ENCODE results near the gene NPDC1.
A peak's percentile ranks its signal among the peaks of the same experiment; 100 is the strongest.
"Not testable (repeated sequence)": the region's sequence is repeated elsewhere in the genome, so short reads cannot be mapped to it uniquely, and the experiment has no call there.

NPDC1 gene

GRCh38 chr9:137006116-137007003, 39.6 kb downstream of the NPDC1 start:
- H3K4me3 ChIP-seq: no peak overlapping the region
- H3K27ac ChIP-seq: no peak overlapping the region

GRCh38 chr9:137004285-137004684, 41.7 kb downstream of the NPDC1 start:
- H3K27ac ChIP-seq, H3K4me3 ChIP-seq: not testable (repeated sequence)

DNA sequence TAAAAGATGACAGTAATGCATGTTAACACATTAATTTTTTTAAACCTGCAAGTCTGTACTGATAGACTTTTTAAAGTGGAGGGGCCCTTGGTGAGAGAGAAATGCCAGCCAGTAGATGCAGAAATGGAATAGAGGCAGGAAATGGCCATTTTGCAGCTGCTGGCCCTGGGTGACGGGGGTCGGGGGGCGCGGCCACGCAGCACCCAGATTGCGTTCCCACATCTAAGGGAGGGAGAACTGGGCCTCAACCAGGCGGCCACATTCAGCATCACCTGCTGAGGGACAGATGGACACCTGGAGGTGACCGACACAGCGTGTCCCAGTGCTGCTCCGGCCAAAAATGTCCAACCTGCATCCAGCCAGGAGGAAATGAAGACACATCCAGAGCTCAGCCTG, 43.3 kb downstream of the NPDC1 start:
- Histone ChIP-seq H3K27ac (no peak overlapping the region), H3K4me3 (no peak overlapping the region)

DNA sequence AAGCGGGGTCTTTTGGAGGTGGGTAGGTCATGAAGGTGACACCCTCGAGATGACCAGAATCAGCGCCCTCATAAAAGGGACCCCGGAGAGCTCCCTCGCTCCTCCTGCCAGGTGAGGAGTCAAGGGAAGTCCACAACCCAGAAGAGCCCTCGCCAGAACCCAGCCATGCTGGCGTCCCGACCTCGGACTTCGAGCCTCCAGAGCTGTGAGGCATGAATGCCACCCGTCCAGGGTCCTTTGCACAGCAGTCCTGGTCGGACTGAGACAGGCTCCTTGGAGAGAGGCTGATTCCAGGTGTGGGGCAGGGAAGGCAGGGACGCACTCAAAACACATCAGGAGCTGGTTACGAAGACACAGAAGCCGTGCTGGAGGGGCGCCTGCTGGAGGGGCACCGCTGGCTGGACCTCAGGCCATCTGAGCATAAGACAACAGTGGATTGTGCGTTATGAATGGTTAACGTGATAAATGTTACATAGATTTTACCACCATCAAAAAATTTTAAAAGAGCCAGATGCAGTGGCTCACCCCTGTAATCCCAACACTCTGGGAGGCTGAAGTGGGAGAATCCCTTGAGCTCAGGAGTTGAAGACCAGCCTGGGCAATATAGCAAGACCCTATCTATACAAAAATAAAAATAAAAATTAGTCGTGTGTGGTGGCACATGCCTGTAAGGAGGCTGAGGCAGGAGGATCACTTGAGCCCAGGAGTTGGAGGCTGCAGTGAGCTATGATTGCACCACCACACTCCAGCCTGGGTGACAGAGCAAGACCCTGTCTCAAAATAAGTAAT, 43.9 kb downstream of the NPDC1 start:
- no peak overlapping the region for H3K27ac ChIP-seq
- no peak overlapping the region for H3K4me3 ChIP-seq

DNA sequence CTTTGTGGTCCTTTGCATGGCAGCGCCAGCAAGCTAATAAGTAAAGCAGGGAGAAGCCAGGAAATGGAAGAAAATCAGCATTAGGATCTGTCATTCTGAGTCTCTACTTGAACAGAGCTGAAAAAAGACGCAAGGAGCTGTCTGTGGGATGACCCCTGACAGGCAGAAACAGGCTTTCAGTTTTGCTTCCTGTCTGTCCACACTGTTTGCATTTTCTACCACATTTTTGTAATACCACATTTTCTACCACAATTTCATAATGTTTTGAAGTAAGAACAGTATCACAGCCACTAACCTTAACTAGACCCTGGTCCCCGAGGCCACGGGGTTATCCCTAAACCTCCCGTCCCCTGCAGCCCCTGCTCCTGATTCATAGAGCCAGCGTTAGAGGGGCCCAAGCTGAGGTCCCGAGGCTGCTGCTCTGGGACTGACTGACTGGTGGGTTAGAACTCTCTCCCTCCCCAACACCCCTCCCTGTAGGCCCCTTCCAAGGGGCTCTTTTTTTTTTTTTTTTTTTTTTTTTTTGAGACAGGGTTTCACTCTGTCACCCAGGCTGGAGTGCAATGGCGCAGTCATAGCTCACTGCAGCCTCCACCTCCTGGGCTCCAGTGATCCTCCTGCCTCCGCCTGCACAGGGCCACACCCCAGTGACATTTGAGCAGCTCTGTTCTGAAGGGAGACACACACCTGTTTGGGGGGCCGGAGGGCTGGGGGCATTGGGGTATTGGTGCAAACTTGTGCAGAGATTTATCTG, 45.6 kb downstream of the NPDC1 start:
- H3K27ac ChIP-seq: peak overlapping the region in 12 of 21 experiments; percentile 0 to 75 (median 42)
- H3K4me3 ChIP-seq: no peak overlapping the region

DNA sequence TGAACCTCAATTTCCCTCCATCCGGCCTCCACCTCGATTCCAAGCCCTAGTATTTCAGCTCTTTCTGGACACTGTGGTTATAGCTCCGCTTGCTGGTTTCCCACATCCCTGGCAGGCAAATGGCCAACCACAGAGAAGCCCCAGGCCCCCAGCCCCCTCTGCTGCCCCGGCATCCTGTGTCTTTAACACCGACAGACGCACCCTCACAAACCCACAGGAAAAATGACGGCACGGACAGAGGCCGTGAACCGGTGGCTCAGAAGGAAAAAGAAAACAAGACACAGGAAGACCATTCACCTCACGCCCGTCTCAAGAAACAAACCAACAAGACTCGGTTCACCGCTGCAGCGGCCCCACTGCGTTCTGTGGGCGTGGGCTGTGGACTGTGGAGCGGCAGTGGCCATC, 48.1 kb downstream of the NPDC1 start:
- no peak overlapping the region for H3K4me3 ChIP-seq
- H3K27ac ChIP-seq: peak overlapping the region in 6 of 21 experiments; percentile 2 to 85 (median 63)

DNA sequence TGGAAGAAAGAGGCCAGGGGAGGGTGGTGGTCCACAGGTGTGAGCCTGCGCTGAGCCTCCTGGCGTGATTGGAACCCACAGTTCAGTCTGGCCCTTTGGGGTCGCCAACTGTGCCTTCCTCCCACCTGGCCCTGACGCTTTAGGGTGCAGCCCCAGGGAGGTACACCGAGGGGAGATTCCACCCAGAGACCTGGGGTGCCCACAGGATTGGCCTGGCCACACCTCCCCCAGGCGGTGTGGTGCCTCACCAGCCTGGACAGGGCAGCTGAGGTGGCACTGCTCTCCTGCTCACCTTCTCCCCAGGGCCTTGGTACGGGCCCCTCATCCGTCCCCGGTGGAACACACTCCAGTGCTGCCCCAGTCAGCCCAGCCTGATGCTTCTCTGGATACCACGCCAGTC, 48.6 kb downstream of the NPDC1 start:
- Histone ChIP-seq H3K4me3 (no peak overlapping the region), H3K27ac (peak overlapping the region in 13 of 21 experiments; percentile 2 to 85 (median 48))

DNA sequence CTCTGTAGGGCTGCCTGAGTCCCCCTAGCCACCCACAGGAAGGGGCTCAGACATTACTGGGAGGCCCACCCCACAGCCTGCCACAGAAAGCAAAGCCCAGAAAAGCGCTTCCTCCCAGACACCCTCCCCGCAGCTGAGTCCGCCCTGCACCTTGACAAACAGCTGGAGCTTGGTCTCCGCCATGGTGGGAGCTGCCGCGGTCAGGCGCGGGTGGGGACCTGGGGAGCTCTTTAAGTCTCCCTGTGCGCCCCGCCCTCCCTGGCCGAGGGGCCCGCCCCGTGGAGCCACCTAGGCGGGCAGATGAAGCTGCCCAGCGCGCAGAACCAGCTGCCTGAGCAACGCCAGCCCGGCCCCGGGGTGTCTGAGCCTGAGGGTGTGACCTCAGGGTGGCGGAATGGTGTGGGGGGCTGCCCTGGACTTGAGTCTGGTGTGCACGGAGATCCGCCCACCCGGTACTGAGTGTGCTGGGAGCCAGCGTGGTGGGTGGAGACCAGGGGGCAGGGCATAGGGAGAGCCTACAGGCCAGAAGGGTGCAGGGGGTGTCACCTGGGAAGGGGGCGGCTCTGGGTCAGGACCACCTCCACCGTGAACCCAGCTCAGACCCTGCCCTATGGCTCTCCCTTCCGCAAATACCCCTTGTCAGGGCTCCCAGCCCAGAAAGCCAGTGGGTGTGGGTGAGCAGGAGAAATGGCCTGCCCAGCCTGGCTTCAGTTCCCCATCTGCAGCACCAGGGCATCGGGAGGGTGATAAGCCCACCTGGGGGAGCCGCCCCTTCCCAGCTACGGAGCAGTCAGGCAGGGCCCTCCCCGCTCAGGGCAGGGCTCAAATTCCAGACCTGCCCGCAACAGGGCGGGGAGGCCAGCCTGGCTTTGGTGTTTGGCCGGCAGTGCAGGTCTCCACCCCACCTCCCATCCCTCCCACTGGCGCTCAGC, 49.4 kb downstream of the NPDC1 start, which contains the start of gene CLIC3:
Gene CLIC3 (minus strand): TSS at position 208 of the 932 bp plus-strand sequence. CDS start 25 bp downstream, at position 183.
- peak within 1 kb of the TSS; percentile 4 to 52 (median 22) for H3K4me3 ChIP-seq
- H3K27ac ChIP-seq: peak within 1 kb of the TSS in 19 of 21 experiments; percentile 10 to 85 (median 60)

DNA sequence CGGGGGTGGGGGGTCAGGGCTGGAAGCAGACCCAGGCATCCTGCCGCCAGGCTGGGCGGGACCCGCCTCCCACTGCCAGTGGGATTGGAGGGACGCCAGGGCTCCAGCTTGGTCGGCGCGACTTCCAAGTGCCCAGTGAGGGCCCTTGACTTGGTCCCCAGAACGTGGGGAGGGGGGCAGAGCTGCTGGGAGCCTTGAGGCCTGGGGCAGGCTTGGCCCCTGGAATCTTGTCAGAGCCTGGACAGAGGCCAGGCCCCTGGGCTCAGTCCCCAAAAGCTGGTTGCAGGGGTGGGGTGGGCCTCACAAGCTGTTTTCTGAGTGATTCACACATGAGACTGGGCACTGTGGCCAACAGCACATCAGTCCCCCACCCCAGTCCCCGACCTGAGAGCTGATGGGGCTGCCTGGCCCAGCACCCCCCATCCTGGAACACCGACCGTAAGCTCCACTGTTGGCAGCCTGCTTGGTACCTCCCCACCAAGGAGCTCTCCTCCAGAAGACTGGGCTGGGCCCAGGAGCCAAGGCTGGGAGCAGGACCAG, 50.1 kb downstream of the NPDC1 start:
- Histone ChIP-seq H3K27ac (peak overlapping the region in 18 of 21 experiments; percentile 10 to 85 (median 60)), H3K4me3 (peak overlapping the region; percentile 4 to 52 (median 22))

DNA sequence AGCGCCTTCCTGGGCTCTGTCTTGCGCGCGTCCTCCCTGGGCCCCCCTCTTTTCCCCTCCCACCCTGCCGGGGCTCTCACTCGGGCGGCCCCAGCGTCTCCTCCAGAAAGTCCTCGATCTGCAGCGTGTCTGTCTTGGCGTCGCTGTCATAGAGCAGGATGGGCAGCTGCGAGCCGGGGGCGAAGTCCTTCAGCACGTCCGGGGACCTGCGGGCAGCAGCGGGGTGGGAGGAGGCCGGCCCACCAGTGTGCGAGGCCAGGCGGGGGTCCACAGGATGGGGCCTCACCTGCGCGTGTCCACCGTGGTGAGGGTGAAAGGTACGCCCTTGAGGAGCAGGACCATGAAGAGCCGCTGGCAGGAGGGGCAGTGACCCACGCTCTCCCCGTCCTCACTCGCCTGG, 50.6 kb downstream of the NPDC1 start:
- Histone ChIP-seq H3K27ac (peak overlapping the region in 16 of 21 experiments; percentile 9 to 85 (median 60)), H3K4me3 (peak overlapping the region in 6 of 7 experiments; percentile 1 to 52 (median 22))

- Histone ChIP-seq H3K4me3 (peak overlapping the region in 6 of 7 experiments; percentile 1 to 52 (median 22)), H3K27ac (peak overlapping the region in 12 of 21 experiments; percentile 0 to 87 (median 60))
Measured at GRCh38 chr9:136994888-136995230, 51.1 kb downstream of the NPDC1 start.

- H3K4me3 ChIP-seq: peak overlapping the region in 5 of 7 experiments; percentile 4 to 52 (median 23)
- peak overlapping the region in 9 of 21 experiments; percentile 9 to 87 (median 60) for H3K27ac ChIP-seq
Measured at GRCh38 chr9:136994180-136994887, 51.6 kb downstream of the NPDC1 start.

GRCh38 chr9:136992819-136993369, 53.1 kb downstream of the NPDC1 start:
- H3K4me3 ChIP-seq: peak overlapping the region; percentile 52 to 77 (median 62)
- peak overlapping the region; percentile 24 to 92 (median 82) for H3K27ac ChIP-seq

GRCh38 chr9:136991993-136992818, 53.8 kb downstream of the NPDC1 start, which contains the start of gene PAXX:
Gene PAXX, plus strand, starts transcription at chr9:136992422. Its CDS starts 22 bp downstream, at chr9:136992444.
- Histone ChIP-seq H3K4me3 (peak within 1 kb of the TSS; percentile 52 to 77 (median 62)), H3K27ac (peak within 1 kb of the TSS; percentile 24 to 92 (median 82))

- Histone ChIP-seq H3K4me3 (no peak overlapping the region), H3K27ac (no peak overlapping the region)
Measured at GRCh38 chr9:136990242-136990911, 55.6 kb downstream of the NPDC1 start.

Data from skin epidermis (tissue), 12 donors.